Testis (tissue), 3 donors: ENCODE results near the gene PTPN12. TPM values are rescaled to one million over a fixed set of nuclear protein-coding genes. Genes with fewer than 3 reads are reported as not detected.

Source experiments
- DNase-seq: peaks from one replicate; pipeline ENCODE4 v3.0.0-alpha.2; 2019
- H3K27ac ChIP-seq, 2 donors: fragments of 200-600 bp; sonication (generic); one replicate each; pipeline ENCODE4 v1.5.1; 2019
- H3K27me3 ChIP-seq: fragments of 200-600 bp; sonication (generic); one replicate; pipeline ENCODE4 v1.5.1; 2019
- H3K36me3 ChIP-seq: fragments of 200-600 bp; sonication (generic); one replicate; pipeline ENCODE4 v1.5.1; 2017; ENCODE audit warnings: low read depth; ENCODE audit errors: missing control alignments
- H3K4me1 ChIP-seq: fragments of 200-600 bp; sonication (generic); one replicate; pipeline ENCODE4 v1.5.1; 2019
- H3K4me3 ChIP-seq, 2 donors: fragments of 200-600 bp; sonication (generic); one replicate each; pipeline ENCODE4 v1.5.1; 2017 to 2019
- H3K9me3 ChIP-seq: fragments of 200-600 bp; sonication (generic); one replicate; pipeline ENCODE4 v1.5.1; 2017
- POLR2A ChIP-seq: fragments of 450-650 bp; IDR thresholded peaks from one replicate; pipeline ENCODE4 v1.6.1; 2017; ENCODE audit warnings: antibody characterized with exemption, mild to moderate bottlenecking, moderate library complexity
- WGBS, 2 donors: methylation state at CpG; one replicate each; pipeline ENCODE4 v1.1.5; 2018; 5-methylcytosine and 5-hydroxymethylcytosine counted together
- intact Hi-C: fragments of 100-400 bp; cut with DNase I; formaldehyde crosslinking; loops from one replicate; pipeline ENCODE4 v1.15.1; 2023; ENCODE audit warnings: low total_unique reads
- polyA plus RNA-seq: library from polyadenylated mRNA; stranded (reverse); fragments of 350-450 nt; fragmentation: Illumina TruSeq; extraction: RNeasy Lipid Tissue Mini Kit (QIAGEN cat#74804); gene quantifications from one replicate; pipeline ENCODE4 v1.2.3, GENCODE V29; 2014; ENCODE audit warnings: low read depth, low replicate concordance; ENCODE audit not compliant: insufficient read depth
- total RNA-seq, 2 donors: library from RNA; depleted of rRNA; stranded (reverse); fragments of >200 nt; gene quantifications; one replicate each; pipeline ENCODE4 v1.2.3, GENCODE V29; 2016
- TF ChIP-seq, protein P1 (sequence below), 3 experiments: fragments of 450-650 bp in 2 of 3; fragments of 200-600 bp in 1 of 3; sonication (generic) in 1 of 3; IDR thresholded peaks; one replicate each; pipeline ENCODE4 v1.5.1; 2016 to 2019; ENCODE audit warnings: antibody characterized with exemption in 3 of 3, mild to moderate bottlenecking in 2 of 3, moderate library complexity in 1 of 3

The PTPN12 gene
- total and polyA plus RNA-seq, 3 donors from 2014 or later = 36.7 to 86.5 (median 82.5) TPM

DNA sequence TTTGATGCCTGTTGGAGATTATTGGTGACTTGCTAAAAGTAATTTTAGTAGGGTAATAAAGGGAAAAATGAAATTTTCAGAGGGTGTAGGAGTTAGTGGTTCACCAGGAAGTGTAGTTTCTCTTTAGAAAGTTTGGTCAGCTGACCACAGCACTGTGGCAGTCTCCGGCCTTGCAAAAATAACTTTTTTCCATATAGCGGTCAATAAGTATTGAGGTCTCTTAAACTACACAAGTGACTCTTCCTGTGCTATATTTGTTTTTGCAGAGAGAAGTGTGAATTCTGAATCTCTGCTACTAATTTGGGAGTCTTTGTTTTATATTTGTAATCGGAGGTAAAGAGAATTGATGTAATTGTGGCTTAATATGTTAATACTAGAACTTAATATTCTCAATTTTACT is 24.3 kb downstream of the PTPN12 start:
- Histone ChIP-seq H3K27me3 (no peaks in the 10 kb centered on the region), H3K36me3 (no peaks in the 10 kb centered on the region), H3K4me3 (no peak overlapping the region), H3K4me1 (no peaks in the 10 kb centered on the region), H3K9me3 (no peaks in the 10 kb centered on the region), H3K27ac (no peak overlapping the region)
- TF ChIP-seq, protein P1, sequence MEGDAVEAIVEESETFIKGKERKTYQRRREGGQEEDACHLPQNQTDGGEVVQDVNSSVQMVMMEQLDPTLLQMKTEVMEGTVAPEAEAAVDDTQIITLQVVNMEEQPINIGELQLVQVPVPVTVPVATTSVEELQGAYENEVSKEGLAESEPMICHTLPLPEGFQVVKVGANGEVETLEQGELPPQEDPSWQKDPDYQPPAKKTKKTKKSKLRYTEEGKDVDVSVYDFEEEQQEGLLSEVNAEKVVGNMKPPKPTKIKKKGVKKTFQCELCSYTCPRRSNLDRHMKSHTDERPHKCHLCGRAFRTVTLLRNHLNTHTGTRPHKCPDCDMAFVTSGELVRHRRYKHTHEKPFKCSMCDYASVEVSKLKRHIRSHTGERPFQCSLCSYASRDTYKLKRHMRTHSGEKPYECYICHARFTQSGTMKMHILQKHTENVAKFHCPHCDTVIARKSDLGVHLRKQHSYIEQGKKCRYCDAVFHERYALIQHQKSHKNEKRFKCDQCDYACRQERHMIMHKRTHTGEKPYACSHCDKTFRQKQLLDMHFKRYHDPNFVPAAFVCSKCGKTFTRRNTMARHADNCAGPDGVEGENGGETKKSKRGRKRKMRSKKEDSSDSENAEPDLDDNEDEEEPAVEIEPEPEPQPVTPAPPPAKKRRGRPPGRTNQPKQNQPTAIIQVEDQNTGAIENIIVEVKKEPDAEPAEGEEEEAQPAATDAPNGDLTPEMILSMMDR (IDR thresholded peaks at IDR 0.05) = no peak
- no peak for TF ChIP-seq POLR2A
- no peak for DNase-seq
- intact Hi-C loops = no loop called here
- WGBS, 2 donors = 59 to 89% methylated on average over 3 of the region's 3 CpGs

DNA sequence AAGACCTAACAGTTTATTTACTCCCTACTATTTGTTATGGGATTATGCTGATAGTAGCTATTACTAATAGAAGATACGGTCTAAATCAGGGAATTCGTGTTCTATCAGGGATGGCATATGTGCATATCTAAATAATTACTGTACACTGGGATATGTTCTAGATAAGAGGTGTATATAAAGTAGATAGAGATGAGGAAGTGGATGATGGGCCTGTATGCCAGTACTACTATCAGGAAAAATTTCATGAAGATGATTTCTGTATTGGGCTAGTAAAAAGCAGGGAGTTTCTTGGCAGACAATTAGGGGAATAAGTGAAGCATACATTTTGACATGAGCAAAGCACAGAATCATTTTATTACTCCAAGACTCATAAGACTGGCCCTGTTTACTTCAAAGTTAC is 26.2 kb downstream of the PTPN12 start:
- H3K9me3 ChIP-seq = no peaks in the 10 kb centered on the region
- no peak for TF ChIP-seq POLR2A
- TF ChIP-seq, protein P1 (IDR thresholded peaks at IDR 0.05) = no peak
- no peaks in the 10 kb centered on the region for H3K27me3 ChIP-seq
- intact Hi-C loops = no loop called here
- no peaks in the 10 kb centered on the region for H3K4me1 ChIP-seq
- H3K27ac ChIP-seq = no peak overlapping the region
- 66 to 68% methylated on average over 2 of the region's 2 CpGs for WGBS, 2 donors
- no peaks in the 10 kb centered on the region for H3K36me3 ChIP-seq
- H3K4me3 ChIP-seq = no peak overlapping the region
- no peak for DNase-seq

DNA sequence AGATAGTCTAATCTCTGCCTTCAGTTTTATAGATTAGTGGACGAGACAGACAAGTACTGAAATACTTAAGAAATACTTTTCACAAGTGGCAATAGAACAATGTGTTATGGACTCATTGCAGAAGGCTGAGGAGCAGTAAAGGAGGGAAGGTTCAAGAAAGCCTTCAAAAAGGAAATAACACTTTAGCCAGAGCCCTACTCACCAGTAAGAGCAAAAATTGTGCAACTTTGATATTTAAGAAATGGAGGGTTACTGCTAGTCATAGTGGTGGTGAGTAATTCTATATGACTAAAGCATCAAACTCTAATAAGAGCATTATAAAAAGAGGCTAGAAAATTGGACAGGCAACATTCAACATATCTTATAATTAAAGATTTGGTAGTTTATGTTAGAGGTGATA is 28.8 kb downstream of the PTPN12 start:
- Histone ChIP-seq H3K4me3 (no peak overlapping the region), H3K9me3 (no peaks in the 10 kb centered on the region), H3K4me1 (no peaks in the 10 kb centered on the region), H3K36me3 (no peaks in the 10 kb centered on the region), H3K27ac (no peak overlapping the region), H3K27me3 (no peaks in the 10 kb centered on the region)
- intact Hi-C loops = no loop called here
- 63 to 72% methylated on average over 1 of the region's 1 CpG for WGBS, 2 donors
- TF ChIP-seq, protein P1 (IDR thresholded peaks at IDR 0.05) = no peak
- TF ChIP-seq POLR2A = no peak
- DNase-seq = no peak

DNA sequence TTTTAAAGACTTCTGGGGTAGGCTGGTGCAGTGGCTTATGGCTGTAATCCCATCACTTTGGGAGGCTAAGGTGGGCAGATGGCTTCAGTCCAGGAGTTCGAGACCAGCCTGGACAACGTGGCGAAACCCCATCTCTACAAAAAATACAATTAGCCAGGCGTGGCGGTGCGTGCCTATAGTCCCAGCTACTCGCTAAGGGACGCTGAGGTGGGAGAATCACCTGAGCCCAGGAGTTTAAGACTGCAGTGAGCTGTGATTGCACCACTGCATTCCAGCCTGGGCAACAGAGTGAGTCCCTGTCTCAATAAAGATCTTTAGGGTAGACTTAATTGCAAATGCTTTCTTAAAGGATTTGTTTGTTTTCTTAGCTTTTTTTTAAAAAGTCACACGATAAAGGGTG is 29.3 kb downstream of the PTPN12 start:
- H3K36me3 ChIP-seq = no peaks in the 10 kb centered on the region
- no peak overlapping the region for H3K4me3 ChIP-seq
- DNase-seq = no peak
- H3K27me3 ChIP-seq = no peaks in the 10 kb centered on the region
- 89 to 91% methylated on average over 9 of the region's 9 CpGs for WGBS, 2 donors
- no peaks in the 10 kb centered on the region for H3K4me1 ChIP-seq
- TF ChIP-seq, protein P1 (IDR thresholded peaks at IDR 0.05) = no peak
- no peak for TF ChIP-seq POLR2A
- H3K27ac ChIP-seq = no peak overlapping the region
- intact Hi-C loops = no loop called here
- H3K9me3 ChIP-seq = no peaks in the 10 kb centered on the region

DNA sequence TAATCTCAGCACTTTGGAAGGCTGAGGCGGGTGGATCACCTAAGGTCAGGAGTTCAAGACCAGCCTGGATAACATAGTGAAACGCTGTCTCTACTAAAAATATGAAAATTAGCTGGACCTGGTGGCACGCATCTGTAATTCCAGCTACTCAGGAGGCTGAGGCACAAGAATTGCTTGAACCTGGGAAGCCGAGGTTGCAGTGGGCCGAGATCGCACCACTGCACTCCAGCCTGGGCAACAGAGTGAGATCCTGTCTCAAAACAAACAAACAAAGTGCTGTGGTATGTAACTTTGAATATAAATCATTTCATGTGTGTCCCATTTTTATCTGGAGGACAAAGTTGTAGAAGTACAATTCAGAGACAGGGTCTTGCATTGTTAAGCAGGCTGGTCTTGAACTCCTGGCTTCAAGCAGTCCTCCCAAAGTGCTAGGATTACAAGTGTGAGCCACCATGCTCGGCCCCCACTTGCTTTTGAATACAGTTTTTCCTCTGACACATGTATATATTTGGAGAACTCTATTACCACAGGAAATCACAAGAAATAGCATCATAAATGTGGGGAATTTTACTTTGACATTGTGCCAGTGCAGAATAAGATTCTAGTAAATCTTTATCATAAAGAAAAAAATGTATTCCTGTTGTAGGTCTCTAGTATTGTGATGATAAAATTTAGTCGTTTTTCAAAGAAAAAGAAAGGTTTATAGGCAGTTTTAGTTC is 32.6 kb downstream of the PTPN12 start:
- TF ChIP-seq POLR2A = no peak
- TF ChIP-seq, protein P1 (IDR thresholded peaks at IDR 0.05) = no peak
- 87 to 88% methylated on average over 8 of the region's 8 CpGs for WGBS, 2 donors
- H3K27me3 ChIP-seq = no peaks in the 10 kb centered on the region
- H3K4me1 ChIP-seq = no peaks in the 10 kb centered on the region
- no peaks in the 10 kb centered on the region for H3K9me3 ChIP-seq
- intact Hi-C loops = no loop called here
- no peaks in the 10 kb centered on the region for H3K36me3 ChIP-seq
- H3K4me3 ChIP-seq = no peak overlapping the region
- no peak overlapping the region for H3K27ac ChIP-seq
- DNase-seq = no peak
